Kidney tubule cell (primary cell): ENCODE measurements around the gene TRIP4.

ENCODE experiments used
- DNase-seq: peaks from one replicate; pipeline ENCODE4 v3.0.0-alpha.2; 2018; ENCODE audit warnings: low spot score

TRIP4 gene

DNA sequence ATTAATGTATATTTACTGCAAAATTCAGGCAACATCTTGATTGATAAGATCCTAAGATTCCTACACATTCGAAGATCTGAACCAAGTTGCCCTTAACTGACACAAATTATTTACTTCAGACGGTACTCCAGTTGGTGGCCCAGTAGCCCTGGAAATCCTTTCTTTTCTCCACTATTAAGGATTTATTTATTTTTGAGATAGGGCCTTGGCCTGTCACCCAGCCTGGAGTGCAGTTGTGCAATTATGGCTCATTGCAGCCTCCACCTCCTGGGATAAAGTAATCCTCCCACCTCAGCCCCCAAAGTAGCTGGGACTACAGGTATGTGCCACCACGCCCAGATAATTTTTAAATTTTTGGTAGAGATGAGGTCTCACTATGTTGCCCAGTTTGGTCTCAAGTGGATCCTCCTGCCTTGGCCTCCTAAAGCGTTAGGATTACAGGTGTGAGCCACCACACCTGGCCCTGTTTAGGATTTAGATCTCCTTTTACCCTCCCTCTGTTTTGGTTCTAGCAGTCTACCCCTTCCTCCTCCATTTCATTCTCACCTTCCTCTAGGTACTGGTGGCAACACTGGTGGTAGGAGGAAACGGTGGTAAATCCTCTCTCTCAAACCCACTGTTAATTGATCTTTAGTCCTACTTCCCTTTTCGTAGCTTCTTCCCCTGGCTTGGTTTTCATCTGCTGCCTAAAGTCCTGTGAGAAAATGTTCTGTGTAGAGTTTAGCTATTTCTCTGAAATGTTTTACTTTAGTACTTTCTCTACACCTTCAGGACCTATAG lies 60.1 kb downstream of the TRIP4 start:
- DNase-seq = no peak

DNA sequence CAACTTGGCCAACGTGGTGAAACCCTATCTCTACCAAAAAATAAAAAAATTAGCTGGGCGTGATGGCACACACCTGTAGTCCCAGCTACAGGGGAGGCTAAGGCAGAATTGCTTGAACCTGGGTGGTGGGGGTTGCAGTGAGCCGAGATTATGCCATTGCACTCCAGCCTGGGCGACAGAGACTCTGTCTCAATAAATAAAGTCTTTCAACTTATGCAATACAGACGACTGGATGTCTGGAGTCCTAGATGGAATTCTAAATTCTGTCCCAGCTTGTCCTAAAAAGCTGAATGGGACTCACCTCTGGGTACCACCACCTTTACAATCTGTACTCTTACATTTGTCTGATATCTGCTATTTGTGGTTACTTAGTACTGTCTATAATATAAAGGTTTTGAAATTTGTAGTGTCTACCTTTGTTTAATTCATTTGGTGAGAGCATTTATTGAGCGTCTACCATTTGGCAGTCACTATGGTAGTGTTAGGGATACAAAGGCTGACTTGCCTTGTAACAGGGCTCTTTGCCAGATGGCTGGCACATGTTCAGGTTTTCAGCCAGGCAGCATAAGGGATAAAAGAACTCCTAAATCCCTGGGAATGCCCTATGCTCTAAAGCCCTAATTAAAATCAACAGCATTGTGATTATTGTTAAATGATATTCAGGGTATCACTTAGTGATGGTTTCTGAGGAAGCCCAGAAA lies 65.5 kb downstream of the TRIP4 start:
- DNase-seq = no peak

DNA sequence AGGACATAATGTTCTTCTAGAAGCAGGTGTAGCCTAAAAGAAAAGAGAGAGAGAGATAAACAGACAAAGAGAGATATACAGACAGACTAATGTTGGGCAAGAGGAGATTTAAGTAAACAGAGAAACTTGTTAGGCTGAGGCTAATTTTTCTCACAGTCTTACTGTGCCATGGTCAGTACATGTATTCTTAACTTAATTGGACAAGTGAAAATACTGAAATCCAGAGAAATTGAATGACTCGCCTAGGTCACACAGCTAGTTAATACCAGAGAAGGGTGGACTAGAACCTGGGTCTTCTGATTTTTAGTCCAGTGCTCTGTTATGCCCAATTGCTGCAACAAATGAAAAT lies 66.0 kb downstream of the TRIP4 start:
- DNase-seq = no peak

DNA sequence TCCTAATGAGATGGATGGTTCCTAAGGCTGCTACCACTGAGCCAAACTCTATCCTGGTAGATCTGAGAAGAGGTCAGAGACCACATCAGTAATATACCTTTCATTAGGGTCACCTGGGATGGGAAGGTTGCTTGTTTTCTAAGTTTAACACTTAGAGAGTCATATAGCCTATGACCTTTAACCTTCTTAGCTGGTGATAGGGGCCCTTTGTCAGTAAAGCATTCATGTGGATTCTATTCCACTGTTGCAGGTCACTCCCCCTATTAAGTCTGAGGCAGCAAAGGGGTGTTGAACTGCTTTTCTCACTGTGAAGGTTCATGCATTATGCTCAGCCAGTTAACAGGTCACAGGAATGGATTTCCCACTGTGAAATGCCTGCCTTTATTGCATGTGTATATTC lies 66.6 kb downstream of the TRIP4 start:
- no peak for DNase-seq

DNA sequence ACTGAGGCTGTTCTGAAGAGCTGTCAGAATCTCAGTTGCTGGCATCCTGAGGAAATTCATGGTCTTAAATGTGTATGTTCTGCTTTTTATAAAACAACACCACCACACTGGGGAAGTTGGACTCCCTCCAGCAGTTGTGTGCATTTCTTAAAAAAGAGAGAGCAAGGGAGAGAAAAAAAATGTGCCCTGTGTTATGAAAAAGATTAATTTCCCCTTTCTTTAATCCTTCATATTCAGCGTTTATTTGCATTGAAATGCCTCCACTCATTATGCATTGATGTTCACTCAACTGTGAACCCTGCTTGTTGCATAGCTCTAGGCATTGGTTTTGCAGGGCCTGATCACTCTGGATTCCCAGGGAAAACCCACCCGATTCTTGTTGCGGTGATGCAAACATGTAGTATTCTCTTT lies 68.3 kb downstream of the TRIP4 start:
- DNase-seq = no peak

DNA sequence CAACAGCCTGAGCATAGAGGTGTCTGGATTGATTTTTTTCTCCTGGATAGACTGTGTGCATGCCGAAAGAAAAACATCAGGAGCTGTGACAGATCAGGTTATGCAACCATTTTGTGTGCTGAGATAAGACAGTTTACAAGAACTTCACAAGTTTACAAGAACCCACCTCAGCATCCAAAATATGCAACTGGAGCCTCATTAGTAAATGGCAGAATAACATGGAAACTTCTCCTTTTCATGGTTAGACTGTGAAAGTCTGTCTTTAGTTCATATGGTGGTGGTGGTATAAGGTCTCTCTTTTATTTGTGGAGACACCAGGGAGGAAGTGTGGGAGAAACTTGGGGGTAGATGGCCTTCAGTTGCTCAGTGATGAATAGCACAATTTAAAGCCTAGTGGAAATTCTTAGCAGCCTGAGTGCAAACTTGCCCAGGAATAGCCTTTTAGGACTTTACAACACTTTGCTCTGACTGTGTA lies 69.0 kb downstream of the TRIP4 start:
- DNase-seq = no peak

DNA sequence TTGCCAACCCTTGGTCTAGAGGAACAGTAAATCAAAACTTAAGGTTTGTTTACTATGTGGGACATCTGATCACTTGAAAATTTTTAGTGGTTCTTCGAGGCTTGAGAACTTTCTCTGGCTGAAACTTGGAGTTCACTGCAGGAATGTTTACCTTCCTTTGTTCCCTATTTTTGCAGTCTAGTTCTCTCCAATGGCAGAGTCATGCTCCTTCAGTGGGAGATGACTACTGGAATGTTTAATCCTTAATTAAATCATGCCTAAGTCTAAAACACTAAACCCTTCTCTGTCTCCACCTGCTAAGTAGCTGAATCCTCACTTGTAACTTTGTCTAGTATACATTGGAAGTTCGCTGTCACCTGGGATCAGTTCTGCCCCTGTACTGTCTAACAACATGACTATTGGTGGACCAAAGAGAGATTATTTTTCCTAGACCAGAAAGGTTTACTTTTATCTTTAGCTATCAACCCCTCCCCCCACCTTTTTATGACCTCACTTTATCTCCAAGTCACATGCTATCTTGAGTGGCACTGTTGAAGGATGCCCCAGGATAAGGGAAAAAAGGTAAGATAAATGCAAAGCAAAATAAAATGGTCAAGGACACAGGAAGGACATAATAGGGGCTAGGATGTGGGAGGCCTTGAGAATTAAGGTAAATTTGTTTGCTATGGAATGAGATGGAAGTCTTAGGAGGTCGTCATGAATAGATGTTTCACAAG lies 71.6 kb downstream of the TRIP4 start:
- no peak for DNase-seq

DNA sequence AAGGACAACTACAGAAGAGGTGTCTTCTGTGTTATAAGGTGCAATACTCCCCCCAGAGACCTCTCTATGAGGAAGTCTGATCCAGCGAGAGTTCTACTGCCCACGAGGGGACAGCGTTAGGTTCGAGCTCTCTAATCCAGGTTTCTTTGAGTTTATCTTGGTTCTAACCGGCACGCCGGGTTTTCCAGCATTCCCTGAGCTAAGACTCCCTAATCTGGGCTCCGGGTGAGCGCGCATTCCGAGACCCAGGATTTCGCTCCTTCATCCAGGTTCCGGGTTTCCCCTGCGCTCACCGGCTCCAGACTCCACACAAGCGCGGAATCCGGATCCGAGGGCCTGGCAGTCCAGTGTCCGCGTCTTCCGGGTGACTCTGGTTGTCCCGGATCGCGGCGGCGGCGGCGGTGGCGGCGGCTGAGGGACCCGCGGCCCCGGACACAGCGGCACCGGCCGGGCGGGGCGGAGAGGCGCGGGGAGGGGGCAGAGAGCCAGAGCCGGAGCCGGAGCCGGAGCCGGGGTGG lies 72.6 kb downstream of the TRIP4 start, which contains the start of gene ZNF609:
Gene ZNF609, plus strand, starts transcription at position 373 of the 518 bp plus-strand sequence. CDS start 38,842 bp downstream, outside the sequence.
- peak; percentile 95 for DNase-seq

DNA sequence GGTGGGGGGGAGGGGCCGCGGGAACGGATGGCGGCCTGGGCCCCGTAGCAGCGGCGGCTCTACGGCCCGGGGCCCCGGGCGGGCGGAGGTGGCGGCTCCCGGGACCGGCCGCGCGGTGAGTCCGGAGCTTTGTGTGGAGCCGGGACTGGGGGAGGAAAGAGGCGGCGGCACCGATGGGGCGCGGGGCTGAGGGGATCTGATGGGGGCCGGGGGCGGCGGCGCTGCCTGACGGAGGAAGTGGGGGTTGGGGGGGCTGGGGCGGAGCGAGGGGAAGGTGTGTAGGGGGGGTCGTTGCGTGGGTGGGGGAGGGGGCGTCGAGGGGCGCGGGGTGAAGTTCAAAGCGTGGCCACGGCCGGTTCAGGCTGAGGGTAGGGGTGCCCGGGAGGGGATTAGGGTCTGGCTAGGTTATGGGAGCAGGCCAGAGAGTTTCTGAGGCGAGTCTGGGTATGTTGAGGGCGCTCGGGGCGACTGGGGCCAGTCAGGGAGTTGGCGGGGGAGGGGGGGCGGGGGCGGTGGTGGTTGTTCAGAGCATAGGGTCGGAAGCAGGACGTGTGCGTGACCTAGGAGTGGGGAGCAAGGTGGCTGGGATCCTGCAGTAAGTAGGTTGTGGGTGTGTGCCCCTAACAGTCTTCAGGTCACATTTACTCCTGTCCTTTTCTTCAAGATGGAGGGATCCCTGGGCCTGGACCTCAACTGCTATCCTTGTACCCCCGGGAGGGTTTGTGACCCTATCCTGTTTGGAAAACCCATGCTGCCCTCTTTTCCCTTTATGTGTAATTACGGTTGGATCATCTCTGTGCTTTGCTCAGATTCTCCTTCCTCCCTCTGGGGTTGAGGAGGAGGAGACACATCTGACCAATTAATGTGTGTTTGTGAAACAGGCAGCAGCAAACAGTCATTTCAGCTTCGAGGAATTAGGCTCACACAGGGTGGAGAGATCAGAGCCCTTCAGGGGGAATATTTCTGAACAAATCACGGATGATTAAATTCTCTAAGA lies 73.4 kb downstream of the TRIP4 start:
- DNase-seq = peak; percentile 80

DNA sequence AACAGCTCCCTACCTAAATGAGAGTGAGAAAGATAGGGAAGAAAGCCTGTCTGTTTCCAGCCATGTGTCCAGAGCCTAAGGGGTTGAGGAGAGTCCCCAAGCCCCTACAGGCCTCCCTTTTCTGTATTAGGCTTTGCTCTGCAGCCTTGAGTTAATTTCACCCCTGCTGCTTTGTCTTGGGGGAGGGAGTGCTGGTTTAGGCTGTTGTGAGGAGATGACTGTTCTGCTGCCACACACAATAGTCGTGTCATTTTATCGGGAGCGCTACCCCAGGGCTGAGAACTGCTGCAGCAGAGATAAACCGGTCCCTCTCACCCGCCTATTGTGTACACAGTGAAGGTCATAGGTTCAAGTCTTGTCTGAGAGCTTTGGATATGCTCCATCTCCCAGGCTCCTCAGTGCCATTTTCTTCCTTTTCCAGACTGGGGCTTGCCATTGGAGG lies 74.1 kb downstream of the TRIP4 start:
- DNase-seq = no peak

DNA sequence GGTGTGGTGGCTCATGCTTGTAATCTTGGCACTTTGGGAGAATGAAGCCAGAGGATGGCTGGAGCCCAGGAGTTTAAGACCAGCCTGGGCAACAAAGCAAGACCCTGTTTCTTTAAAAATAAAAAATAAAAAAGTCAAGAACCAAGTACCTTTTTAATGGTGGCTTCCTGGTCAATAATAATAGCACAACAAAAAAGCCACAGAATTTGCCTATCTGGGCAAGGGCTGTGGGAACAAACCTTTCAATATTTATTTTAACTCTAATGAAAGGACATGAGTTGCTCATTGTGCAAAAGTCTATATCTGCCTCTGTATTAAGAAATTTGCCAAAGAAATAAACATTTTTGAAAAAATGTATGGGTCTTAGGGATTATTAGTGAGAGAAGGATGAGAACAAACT lies 74.9 kb downstream of the TRIP4 start:
- no peak for DNase-seq

DNA sequence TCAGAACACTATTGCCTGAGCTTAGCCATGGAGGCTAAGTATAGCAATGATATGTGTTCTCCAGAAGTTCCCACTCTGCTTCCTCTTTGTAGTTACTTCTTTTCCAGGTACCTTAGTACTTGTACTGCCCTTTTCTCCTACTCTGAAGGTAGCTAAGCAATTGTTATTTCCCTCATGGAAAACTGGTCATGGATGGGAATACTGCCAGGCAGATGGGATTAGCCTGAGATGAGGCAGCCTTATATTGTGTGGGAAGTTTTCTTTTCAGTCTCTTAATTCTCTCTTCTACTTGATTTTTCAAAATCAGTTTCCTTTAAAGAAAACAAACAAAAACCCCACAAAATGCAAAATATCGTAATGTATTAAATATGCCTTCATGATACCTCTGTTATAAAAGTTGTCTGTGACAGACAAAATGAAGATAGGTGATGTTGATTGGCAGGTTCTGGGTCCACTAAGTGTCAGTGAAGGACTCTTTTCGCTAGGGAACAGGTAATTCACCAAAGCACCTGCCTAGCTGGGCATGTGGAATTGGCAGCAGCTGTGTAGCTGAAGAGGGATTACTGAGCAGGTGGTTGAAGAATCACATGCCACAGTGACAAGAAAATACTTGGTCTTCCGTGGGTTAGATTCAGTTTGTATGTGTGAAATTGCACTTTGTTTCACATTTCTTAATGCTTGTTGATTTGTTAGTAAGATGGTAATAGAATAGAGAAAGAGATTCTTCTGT lies 76.8 kb downstream of the TRIP4 start:
- DNase-seq = no peak

DNA sequence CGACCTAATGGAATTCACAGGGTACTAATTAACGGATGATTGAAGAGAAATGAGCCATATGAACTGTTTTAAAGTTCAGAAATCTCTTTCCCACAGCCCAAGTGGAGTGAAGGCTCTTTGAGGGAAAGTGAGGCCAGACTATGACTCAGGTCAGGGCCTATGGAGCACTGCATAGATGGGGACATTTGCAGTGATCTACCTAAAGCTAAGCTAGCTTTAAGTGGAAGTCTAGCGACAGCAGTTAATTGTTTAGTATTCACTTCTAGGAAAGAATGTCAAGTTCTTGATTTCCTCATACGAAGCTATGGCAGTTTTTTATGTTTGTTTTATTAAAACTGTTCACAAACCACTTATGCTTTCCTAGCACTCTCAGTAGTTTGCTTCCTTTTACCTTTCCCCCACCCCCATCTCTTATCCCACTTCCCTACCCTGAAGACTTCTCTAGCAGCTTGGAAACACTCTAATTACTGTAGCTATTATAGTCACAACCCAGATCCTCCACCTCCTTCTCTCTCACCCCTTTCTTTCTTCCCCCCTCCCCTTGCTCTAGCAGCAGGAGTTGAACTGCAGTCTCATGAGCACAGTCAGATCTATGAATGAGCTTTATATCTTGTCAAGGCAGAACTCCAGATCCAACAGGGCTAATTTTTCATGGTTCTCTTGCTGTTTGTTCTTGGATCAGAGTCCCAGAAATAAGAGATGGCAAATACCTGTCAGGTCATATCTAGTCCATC lies 78.9 kb downstream of the TRIP4 start:
- DNase-seq = peak; percentile 14

DNA sequence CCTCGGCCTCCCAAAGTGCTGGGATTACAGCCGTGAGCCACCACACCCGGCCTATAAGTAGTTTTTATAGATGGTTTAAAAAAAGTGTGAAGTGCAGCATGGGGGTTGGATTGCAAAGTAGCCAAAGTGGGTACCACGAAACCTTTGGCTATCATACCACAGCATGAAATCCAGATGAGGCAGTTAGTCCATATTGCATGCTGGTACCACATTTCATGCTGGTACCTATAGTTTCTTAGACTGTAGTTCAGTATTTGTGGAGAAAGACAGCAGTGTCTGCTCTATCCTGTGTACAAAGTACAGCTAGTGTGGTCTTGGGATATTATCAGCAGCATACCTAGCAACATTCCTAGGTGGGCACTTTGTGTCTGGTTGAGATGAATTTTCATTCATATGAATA lies 84.5 kb downstream of the TRIP4 start:
- DNase-seq = no peak

DNA sequence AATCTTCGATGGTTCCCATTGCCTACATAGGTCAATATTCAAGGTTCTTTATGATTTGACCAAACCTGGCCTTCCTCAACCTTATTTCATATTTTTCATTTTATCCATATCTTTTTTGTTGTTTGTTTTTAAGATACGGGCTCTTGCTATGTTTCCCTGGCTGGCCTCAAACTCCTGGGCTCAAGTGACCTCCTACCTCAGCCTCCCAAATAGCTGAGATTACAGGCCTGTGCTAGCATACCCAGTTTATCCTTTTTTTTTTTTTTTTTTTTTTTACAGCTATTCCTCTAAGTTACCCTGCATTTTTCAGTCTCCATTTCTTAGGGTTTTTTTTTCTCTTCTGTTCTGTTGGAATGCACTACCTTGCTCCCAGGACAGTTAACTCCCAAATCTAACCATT lies 87.2 kb downstream of the TRIP4 start:
- DNase-seq = no peak

DNA sequence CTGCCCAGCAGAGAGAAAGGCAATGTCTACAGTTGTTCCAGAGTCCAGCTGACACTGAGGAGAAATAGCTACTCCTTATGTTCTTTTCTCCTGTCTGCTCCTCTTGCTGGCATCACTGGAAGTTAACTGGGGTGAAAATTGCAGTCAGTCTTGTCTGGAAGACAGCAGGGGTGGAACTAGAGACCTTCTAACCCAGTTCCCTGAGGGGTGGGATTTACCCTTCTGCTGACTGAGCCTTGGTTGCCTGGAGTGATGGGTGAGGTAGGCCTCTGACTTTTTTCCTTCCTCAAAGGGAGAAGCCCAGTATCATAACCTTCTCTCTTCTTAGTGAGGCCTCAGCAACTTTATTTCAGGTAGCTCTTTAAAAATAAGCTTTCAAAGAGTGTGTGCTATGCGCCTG lies 88.9 kb downstream of the TRIP4 start:
- DNase-seq = no peak

DNA sequence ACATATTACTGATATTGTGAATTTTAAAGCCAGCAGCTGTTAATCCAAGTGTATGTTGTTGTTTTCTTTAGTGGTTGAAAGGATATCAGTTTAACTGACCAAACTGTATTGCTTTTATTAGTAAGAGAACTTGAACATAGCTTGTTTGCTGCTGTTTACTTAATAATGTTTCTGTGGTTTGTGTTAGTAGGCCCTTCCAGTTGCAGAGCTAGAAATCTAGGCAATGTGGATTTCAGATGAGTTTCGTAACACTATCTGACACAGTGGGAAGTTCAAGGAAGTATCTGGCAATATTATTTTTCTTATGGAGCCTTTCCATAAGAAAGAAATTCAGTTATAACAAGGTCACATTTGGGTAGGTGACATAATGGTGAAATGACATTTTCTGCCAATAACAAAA lies 91.2 kb downstream of the TRIP4 start:
- no peak for DNase-seq

DNA sequence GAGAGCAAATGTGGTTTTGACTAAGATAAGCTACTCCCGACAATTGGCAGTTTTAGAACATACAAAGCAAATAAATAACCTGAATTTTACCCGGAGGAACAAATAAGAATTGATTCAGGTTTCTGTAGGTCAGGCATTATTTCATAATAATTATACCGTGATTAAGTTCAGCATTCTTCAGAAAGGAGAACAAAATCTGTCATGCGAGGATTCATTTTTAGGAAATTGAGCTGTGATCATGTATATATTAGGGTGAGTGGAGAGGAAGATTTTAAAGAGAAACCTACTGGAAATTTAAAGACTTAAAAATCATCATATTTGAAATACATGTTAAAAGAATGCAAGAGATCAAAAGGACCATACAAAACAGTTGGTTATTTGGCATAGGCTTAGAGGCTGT lies 93.3 kb downstream of the TRIP4 start:
- DNase-seq = no peak

DNA sequence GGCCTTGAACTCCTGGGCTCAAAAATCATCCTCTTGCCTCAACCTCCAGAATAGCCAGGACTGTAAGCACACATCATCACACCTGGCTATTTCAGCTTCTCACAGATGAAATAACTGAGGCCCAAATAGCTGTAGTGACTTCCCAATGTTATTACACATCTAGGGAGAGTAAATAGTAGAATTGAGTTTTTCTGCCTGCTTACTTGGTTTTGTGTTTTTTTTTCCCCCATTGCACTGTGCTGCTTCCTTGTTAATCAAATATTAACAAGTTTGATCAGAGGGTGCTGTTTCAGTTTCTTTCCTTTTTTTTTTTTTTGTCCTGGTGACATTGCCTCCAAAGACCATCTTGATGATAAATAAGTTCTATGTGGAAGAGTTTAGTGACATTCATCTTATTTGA lies 96.1 kb downstream of the TRIP4 start:
- peak; percentile 30 for DNase-seq

DNA sequence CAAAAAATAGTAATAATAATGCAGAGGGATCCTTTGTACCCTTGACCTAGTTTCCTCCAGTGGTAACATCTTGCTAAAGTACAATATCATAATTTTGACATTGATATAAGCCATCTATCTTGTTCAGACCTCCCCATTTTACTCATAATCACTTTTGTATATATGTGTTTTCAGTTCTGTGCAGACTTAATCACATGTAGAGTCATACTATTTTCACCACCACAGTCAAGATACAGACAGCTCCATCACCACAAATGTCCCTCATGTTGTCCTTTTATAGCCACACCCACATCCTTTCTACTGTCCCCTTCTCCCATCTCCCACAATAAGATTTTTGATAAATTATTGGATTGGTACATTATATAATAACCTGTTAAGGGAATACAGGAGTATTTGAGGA lies 98.2 kb downstream of the TRIP4 start:
- no peak for DNase-seq
